Subcutaneous preadipocyte (primary cell): Measurements from ENCODE around the gene GLP1R. TPM values are rescaled to one million over a fixed set of nuclear protein-coding genes. Genes with fewer than 3 reads are reported as not detected.

Experiments
- total RNA-seq: library from RNA; depleted of rRNA; stranded (reverse); fragments of >200 nt; gene quantifications from 2 replicates; pipeline ENCODE4 v1.2.3, GENCODE V29; 2012

GLP1R gene
- total RNA-seq: not detected in 2 replicates

DNA sequence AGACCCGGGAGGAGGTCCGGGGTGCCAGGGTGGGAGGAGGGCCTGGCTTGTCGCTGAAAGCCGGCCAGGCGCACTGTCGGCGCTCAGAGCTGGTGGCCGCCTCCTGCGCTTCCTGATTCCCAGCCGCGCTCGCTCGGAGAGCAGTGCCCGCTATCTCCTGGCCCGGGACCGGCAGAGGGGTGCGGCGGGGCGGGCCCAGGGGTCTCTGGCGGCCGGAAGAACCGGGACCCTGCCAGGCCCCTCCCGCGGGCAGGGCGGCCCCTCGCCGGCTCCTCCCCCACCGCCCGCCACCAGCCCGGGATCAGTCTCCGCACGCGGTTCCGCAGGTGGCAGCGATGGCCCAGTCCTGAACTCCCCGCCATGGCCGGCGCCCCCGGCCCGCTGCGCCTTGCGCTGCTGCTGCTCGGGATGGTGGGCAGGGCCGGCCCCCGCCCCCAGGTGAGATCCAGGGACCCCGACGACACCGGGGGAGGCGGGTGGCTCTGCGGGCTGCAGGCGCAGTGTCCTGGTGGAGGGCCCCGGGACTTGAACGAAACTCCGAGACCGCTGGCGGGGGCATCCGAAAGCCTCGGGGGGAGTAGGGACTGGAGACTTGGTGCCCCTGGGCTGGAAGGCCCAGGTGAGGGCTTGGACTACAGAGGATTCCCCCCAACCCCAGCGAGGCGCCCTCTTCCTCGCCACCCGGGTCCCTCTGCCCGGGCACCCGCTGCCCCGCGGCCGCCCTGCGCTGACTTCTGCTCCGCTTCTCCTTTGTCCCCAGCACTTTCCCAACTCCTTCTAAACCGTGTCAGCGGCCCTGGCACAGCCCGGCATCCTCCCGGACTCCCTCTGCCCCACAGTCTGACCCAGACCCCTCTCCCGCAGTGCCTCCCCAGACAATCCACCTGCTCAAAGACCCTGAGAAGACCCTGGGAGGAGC is at the start of gene GLP1R:
Gene GLP1R (plus strand): TSS at position 301 of the 919 bp plus-strand sequence. CDS start 60 bp downstream, at position 361.

DNA sequence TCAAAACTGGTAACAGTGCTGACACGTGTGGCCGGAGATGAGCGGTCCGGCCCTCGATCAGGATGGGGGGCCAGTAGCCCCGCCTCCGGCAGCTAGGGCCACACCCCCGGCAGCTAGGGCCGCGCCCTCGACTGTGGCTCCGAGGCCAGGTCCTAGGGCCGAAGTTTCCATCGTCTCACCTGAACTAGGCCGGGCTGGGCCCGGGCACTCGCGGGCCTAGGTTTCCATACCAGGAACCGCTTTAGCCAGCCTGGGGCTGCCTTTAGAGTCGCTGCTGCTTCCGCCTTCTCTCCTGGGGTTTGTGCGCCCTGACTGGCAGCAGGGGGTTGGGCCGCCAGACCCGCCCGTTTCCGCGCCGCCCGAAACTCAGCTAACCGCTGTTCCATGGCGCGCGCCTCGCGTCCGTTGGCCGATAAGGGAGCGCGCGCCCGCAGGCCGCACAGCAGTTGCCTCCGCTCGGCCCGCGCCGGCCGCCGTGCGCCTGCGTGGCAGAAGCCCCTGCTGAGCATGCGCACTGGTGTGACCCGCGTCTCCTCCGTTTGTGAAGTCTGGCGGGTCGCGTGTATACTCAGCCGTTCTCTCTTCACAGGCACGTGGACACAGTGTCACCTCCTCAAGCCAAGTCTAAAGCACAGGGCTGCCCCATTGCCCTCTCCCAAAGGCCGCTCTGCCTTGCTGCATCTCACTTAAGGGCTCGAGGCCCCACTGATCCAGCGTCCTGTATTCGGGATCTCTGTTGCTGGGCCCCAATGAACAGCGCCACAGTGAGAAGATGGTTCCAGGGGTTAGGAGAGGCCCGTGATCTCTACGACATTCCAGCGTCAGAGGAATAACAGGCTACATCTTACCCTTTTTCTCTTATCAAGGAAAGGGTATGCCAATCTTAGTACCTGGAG is 66.4 kb downstream of the GLP1R start, which contains the start of gene SAYSD1:
Gene SAYSD1 (minus strand): TSS at position 483 of the 896 bp plus-strand sequence. CDS start 97 bp downstream, at position 386.

Other genes with a start within 250 kb of the GLP1R start
- gene SAYSD1, start 66.4 kb downstream of the GLP1R start, total RNA-seq: 10.9 and 14.0 TPM in 2 replicates
- gene KCNK5, start 180.7 kb downstream of the GLP1R start, total RNA-seq: 0.37 and 0.39 TPM in 2 replicates